Measurements from ENCODE around the gene TMOD3.

DNA sequence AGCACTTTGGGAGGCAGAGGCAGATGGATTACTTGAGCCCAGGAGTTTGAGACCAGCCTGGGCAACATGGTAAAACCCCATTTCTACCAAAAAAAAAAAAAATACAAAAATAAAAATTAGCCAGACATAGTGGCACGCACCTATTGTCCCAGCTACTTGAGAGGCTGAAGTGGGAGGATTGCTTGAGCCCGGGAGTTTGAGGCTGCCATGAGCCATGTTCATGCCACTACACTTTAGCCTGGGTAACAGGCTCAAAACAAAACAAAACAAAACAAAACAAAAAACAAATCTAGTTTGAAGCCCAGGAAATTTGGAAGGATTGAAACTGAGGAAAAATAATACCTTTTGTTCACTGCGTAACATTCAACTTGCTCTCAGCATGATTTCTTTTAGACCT, 16.6 kb downstream of the TMOD3 start:
- TF ChIP-seq, protein P1, sequence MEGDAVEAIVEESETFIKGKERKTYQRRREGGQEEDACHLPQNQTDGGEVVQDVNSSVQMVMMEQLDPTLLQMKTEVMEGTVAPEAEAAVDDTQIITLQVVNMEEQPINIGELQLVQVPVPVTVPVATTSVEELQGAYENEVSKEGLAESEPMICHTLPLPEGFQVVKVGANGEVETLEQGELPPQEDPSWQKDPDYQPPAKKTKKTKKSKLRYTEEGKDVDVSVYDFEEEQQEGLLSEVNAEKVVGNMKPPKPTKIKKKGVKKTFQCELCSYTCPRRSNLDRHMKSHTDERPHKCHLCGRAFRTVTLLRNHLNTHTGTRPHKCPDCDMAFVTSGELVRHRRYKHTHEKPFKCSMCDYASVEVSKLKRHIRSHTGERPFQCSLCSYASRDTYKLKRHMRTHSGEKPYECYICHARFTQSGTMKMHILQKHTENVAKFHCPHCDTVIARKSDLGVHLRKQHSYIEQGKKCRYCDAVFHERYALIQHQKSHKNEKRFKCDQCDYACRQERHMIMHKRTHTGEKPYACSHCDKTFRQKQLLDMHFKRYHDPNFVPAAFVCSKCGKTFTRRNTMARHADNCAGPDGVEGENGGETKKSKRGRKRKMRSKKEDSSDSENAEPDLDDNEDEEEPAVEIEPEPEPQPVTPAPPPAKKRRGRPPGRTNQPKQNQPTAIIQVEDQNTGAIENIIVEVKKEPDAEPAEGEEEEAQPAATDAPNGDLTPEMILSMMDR (IDR thresholded peaks at IDR 0.05), result no peak
- no peak for TF ChIP-seq POLR2A (IDR thresholded peaks at IDR 0.05)

Data from right lobe of liver (tissue), 4 donors.